Measurements from ENCODE around the gene CLUH.

GRCh38 chr17:2656283-2656682 is 55.3 kb downstream of the CLUH start:
- no peak for TF ChIP-seq EZH2phosphoT487 (IDR thresholded peaks at IDR 0.05; ENCODE audit: insufficient read depth, low read depth)
- TF ChIP-seq EZH2 (IDR thresholded peaks at IDR 0.05; ENCODE audit: insufficient read depth, poor library complexity, severe bottlenecking), result no peak
